Measurements from ENCODE around the gene FRMD8.
"Not testable (repeated sequence)": the region's sequence is repeated elsewhere in the genome, so short reads cannot be mapped to it uniquely, and the experiment has no call there.

FRMD8 gene

DNA sequence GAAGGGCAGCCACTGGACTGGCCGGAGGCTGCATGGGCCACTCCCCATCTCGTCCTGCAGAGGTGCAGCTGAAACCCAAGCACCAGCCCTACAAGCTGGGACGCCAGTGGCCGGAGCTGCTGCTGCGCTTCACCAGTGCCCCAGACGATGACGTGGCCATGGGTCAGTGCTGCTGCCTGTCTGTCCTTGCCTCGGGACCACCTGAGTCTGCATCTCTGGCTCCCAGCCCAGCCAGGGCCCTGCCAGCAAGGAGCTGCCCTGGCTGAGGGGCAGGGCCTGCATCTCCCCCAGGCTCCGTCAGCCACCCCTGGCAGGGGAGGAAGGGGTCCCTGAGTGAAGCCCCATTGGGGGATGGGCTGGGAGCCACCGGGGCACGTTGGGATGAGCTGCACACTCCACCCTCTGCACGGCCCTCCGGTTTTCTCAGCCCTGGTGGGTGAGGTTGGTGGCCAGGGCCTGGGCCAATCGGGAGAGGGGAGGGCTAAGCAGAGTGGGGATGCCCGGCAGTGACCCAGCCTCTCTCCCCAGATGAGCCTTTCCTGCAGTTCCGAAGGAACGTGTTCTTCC is 7.2 kb downstream of the FRMD8 start:
- DNase-seq (ENCODE audit: low spot score), result no peak

GRCh38 chr11:65394125-65394536 is 7.7 kb downstream of the FRMD8 start:
- no peak for DNase-seq (ENCODE audit: low spot score)

- DNase-seq (ENCODE audit: low spot score), result no peak
Measured at GRCh38 chr11:65395961-65396530, 9.6 kb downstream of the FRMD8 start.

- no peak for DNase-seq (ENCODE audit: low spot score)
Measured at GRCh38 chr11:65396769-65397745, 10.6 kb downstream of the FRMD8 start.

DNA sequence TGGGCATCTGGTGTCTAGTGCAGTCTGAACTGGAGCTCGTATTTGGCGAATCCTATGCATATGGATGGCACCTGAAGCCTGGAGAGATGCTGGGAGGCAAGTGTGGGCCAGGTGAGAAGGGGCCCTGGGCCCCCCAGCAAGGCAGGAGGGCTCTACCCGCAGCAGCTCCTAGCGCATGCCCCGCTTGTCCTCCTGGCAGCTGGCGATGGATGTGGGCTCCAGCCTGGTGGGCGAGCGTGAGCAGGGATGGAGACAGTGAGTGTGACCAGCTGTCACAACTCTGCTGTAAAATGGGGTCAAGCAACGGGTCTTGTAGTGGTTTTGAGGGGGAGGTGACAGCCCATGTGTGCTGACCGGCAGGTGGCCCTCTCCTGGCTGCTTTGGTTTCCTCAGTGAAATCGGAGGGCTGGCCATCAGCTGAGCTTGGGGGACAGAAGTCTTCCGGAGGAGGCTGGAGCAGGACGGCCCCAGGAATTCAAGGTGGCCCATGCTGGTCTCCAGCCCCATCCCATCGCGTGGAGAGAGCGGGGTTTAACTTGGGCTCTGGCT is 12.0 kb downstream of the FRMD8 start:
- no peak for DNase-seq (ENCODE audit: low spot score)

GRCh38 chr11:65399249-65399648 is 12.8 kb downstream of the FRMD8 start:
- DNase-seq (ENCODE audit: low spot score), result no peak

DNA sequence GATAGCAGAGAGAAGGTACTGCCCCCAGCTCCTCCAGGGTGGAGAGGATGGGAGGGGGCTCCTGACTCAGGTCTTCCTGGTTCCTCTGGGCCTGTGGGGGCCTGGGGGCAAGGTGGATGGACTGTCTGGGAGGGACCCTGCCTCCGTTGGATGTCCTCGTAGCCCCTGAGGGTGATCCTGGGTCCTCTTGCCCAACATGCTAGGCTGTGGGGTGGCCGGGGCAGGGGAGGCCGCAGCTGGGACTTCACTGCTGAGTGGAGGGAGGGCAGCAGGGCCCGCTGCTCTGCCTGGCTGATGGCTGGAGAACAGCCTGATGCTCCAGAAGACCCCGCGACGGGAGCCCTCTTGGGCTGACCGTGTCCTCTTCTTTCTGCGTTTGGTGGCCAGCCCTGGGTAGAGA is 13.4 kb downstream of the FRMD8 start:
- no peak for DNase-seq (ENCODE audit: low spot score)

- DNase-seq (ENCODE audit: low spot score), result no peak
Measured at GRCh38 chr11:65400307-65401072, 14.1 kb downstream of the FRMD8 start.

DNA sequence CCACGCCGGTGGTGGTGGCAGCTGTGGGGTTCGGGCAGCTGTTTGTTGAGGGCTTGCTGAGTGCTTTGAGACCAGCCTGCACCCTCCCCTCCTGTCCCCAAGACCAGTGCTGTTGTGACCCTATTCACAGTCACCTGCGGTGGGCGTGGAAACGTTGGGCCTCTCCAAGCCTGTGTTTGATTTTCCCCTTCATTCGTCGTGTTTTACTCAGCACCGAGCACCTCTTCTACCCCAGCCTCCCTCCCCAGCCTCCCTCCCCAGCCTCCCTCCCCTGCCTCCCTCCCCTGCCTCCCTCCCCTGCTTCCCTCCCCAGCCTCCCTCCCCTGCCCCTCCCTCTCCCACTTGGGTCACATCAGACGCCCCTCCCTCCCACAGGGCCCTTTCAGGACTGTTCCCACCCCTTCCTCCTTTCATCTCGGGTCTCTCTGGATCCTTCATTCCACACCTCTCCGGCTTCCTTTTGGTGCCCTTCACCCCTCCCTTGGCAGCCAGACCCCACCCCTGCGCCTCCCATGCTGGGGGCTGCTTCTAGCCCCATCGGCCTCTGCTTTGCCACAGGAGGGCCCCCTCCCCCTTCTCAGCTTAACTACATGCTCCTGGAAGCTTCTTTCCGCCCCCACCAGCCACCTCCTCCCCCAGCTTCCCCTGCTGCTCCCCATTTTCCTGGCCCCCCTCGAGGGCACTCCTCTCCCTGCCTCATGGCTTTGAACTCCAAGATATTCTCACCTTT is 14.8 kb downstream of the FRMD8 start:
- no peak for DNase-seq (ENCODE audit: low spot score)

GRCh38 chr11:65401803-65402248 is 15.4 kb downstream of the FRMD8 start:
- DNase-seq (ENCODE audit: low spot score), result no peak

DNA sequence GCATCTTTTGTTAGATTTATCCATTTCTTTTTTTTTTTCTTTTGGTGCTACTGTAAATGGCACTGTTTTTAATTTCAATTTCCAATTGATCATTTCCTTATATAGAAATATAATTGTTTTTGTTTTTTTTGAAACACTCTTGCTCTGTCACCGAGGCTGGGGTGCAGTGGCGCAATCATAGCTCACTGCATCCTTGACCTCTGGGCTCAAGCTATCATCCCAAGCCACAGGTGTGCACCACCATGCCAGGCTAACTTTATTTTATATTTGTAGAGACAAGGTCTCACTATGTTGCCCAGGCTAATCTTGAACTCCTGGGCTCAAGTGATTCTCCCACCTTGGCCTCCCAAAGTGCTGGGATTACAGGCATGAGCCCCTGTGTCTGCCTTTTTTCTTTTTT is 16.4 kb downstream of the FRMD8 start:
- DNase-seq (ENCODE audit: low spot score), result no peak

DNA sequence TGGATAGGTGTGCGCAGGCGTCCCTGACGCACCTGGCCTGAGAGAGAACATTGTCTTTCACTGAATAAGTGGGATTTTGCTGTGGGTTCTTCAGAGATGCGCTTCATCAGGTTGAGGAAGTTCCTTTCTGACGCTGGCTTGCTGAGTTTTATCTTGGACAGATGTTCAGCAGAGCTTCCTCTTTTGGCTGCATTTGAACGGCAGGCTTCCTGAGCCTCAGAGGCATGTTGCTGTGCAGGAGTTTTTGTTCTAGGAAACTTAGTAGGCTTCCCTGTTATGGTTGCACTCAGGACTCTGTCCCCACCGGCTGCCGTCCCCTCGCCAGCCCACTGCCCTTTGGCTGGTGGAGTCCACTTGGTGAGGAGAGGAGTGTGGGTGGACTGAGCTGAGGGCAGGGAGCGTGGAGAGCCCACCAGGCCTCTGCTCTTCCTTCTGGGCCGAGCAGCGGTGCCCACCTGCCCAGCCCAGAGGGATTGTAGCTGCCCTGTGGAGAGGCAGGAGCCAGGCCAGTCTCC is 17.2 kb downstream of the FRMD8 start:
- no peak for DNase-seq (ENCODE audit: low spot score)

GRCh38 chr11:65404210-65404609 is 17.8 kb downstream of the FRMD8 start:
- DNase-seq (ENCODE audit: low spot score), result no peak

DNA sequence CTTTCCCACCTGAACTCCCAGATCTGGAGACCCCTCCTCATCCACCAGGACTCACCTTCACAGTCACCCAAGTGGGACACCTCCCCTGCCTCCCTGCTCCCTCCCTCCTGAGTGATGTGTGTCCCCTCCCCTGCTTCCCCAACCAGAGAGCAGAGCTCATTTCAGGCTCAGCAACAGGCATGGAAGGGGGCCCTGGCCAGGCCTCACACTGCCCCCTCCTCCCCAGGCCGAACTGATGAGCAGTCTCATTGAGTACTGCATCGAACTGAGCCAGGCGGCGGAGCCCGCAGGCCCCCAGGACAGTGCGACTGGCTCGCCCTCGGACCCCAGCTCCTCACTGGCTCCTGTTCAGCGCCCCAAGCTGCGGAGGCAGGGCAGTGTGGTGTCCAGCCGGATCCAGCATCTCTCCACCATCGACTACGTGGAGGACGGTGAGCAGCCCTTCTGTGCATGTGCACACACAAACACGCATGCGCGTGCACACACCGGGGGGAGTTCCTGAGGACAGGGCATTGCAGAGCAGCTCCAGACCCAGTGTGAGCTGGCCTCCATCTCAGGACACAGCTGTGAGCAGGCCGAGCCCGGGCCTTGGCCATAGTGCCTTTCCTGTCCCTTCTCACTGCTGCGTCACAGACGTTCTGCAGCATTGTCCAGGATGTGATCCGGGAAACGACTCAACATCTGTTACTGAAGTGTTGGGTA is 18.4 kb downstream of the FRMD8 start:
- no peak for DNase-seq (ENCODE audit: low spot score)

DNA sequence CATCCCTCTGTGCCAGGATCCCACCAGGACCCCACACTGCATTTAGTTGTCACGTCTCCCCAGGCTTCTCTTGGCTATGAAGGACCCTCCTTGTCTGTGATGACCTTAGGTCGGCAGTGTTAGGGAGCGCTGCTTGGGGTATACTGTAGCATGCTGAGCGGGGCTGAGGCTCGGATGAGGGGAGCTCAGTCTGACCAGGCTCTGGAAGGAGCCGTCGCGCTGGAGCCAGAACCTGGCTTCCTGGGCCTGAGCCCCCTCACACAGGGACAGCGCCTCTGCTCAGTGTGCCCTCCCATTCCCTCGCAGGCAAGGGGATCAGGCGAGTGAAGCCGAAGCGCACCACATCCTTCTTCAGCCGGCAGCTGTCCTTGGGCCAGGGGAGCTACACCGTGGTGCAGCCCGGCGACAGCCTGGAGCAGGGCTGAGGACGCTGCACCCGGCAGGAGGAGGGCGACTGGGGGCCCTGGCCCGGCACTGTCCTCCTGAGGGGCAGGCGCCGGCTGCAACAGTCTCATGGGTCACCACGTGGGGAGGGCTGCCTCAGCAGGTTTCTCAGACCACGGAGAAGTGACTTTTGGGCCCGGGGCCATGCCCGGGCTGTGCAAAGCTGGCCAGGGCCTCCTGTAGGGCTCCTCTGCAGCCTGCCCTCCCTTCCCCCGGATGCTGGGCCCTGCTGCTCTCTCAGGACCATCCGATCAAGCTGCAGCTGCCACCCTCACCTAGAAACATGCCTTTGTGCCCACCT is 24.7 kb downstream of the FRMD8 start:
- no peak for DNase-seq (ENCODE audit: low spot score)

GRCh38 chr11:65411681-65412070 is 25.2 kb downstream of the FRMD8 start:
- DNase-seq (ENCODE audit: low spot score), result no peak

DNA sequence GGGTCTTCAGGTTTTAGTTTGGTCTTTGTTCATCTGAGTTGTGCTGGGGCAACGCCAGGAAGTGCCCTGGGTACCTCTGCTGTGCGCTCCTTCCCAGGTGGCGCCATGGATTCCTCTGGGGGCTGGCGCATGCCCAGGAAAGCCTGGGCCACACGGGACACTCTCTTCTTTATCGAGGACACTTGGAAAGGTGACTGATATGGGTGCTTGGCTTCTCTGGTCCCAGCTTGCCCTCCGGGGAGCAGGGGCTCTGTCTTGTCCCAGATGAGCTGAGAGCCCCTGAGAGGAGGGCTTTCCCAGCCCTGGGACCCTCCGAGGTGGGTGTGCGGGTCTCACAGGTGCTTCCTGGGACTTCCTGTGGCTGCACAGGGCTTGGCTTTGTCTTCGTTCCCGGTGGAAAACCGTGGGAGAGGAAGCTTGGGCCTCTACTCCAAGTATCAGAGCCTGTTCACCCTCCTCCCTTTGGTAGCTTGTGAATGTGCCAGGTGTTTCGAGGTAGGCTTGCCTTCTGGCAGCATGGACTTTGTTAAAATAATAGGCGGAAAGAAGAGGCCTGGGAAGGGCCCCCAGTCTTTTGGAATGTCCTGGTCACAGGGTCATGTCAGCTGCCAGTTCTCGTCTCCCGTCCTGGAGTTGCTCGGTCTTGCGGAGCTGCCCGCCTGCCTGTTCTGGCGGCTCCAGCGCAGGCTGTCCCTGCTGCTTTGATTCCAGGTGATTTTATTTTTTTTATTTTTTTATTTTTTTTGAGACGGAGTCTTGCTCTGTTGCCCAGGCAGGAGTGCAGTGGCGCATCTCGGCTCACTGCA is 26.0 kb downstream of the FRMD8 start:
- DNase-seq (ENCODE audit: low spot score), result no peak

DNA sequence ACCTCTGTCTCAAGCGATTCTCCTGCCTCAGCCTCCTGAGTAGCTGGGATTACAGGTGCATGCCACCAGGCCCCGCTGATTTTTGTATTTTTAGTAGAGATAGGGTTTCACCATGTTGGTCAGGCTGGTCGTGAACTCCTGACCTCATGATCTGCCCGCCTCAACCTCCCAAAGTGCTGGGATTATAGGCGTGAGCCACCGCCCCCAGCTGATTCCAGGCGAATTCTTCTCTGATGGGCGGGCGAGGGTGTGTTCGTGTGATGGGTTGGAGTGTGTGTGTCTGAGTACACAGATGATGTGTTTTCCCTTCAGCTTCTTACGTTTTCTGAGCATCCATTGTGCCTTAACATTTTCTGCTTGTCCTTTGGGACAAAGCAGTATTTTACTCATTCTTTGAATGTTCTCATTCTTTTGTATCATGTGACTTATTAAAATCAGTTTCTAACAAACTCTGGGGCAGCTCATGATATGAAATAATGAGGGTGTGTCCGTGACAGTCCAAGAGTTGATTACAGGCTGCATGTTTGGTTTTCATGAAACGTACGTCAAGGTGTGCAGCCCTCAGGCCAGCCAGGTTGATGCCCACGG is 26.7 kb downstream of the FRMD8 start:
- not testable (repeated sequence) for DNase-seq (ENCODE audit: low spot score)
